Left ventricle myocardium inferior (tissue), 1 donor: ENCODE measurements around the gene RBBP8NL. TPM values are rescaled to one million over a fixed set of nuclear protein-coding genes. Genes with fewer than 3 reads are reported as not detected.
A peak's percentile ranks its signal among the peaks of the same experiment; 100 is the strongest.

Experiments
- DNase-seq: peaks from one replicate; pipeline ENCODE4 v3.0.0-alpha.2; 2020
- H3K27ac ChIP-seq: fragments of 200-600 bp; replicated peaks from 2 replicates; pipeline ENCODE4 v1.8.0; 2021
- H3K27me3 ChIP-seq: fragments of 200-600 bp; 2 replicates; pipeline ENCODE4 v1.8.0; 2021; ENCODE audit warnings: low read depth
- H3K36me3 ChIP-seq: fragments of 200-600 bp; 2 replicates; pipeline ENCODE4 v1.8.0; 2021
- H3K4me1 ChIP-seq: fragments of 200-600 bp; 2 replicates; pipeline ENCODE4 v1.8.0; 2021
- H3K4me3 ChIP-seq: fragments of 200-600 bp; 2 replicates; pipeline ENCODE4 v1.8.0; 2021; ENCODE audit warnings: mild to moderate bottlenecking, moderate library complexity
- H3K9me3 ChIP-seq: fragments of 200-600 bp; replicated peaks from 2 replicates; pipeline ENCODE4 v1.8.0; 2021
- CTCF ChIP-seq: fragments of 200-600 bp; IDR thresholded peaks from 2 replicates; pipeline ENCODE4 v1.8.0; 2021; ENCODE audit warnings: antibody characterized with exemption, mild to moderate bottlenecking, borderline replicate concordance
- intact Hi-C: fragments of 100-400 bp; cut with micrococcal nuclease; formaldehyde crosslinking; loops from one replicate; pipeline ENCODE4 v1.11.0; 2022
- total RNA-seq: library from RNA; stranded (reverse); fragmentation: NEBNext Ultra II Directional; extraction: Animal tissue kit (Norgen Biotek cat#: 25700); gene quantifications from one replicate; pipeline ENCODE4 v1.2.1, GENCODE V29; 2021
- donor health status: DM: no; HTN: yes; CAD: no; lungs with severe emphysema.

The RBBP8NL gene
- total RNA-seq, 1 donor from 2014 or later, result not detected

- peaks cover 6% of the 10 kb centered on the region for H3K4me1 ChIP-seq
- TF ChIP-seq CTCF, result no peak
- intact Hi-C loops, result no loop called here
- H3K27me3 ChIP-seq, result no peaks in the 10 kb centered on the region
- H3K36me3 ChIP-seq, result peaks cover 35% of the 10 kb centered on the region
- DNase-seq, result no peak
- peak overlapping the region; percentile 11 for H3K4me3 ChIP-seq
- H3K27ac ChIP-seq, result peak overlapping the region; percentile 71
- no peaks in the 10 kb centered on the region for H3K9me3 ChIP-seq
These were observed 30.7 kb downstream of the RBBP8NL start for GRCh38 chr20:62396367-62397239.

GRCh38 chr20:62395311-62396242, 31.8 kb downstream of the RBBP8NL start:
- no peak for DNase-seq
- Histone ChIP-seq H3K4me3 (peak overlapping the region; percentile 11), H3K27ac (peak overlapping the region; percentile 71), H3K9me3 (no peaks in the 10 kb centered on the region), H3K27me3 (no peaks in the 10 kb centered on the region), H3K36me3 (peaks cover 46% of the 10 kb centered on the region), H3K4me1 (peaks cover 6% of the 10 kb centered on the region)
- no peak for TF ChIP-seq CTCF
- intact Hi-C loops, result no loop called here

- H3K27ac ChIP-seq, result no peak overlapping the region
- intact Hi-C loops, result no loop called here
- DNase-seq, result no peak
- peaks cover 56% of the 10 kb centered on the region for H3K36me3 ChIP-seq
- H3K27me3 ChIP-seq, result no peaks in the 10 kb centered on the region
- H3K4me3 ChIP-seq, result no peak overlapping the region
- TF ChIP-seq CTCF, result no peak
- H3K9me3 ChIP-seq, result no peaks in the 10 kb centered on the region
- H3K4me1 ChIP-seq, result peaks cover 6% of the 10 kb centered on the region
These were observed 32.8 kb downstream of the RBBP8NL start for GRCh38 chr20:62394248-62395245.

GRCh38 chr20:62393830-62394229, 33.5 kb downstream of the RBBP8NL start:
- Histone ChIP-seq H3K27me3 (no peaks in the 10 kb centered on the region), H3K9me3 (no peaks in the 10 kb centered on the region), H3K4me3 (no peak overlapping the region), H3K36me3 (peaks cover 63% of the 10 kb centered on the region), H3K4me1 (peaks cover 6% of the 10 kb centered on the region), H3K27ac (no peak overlapping the region)
- TF ChIP-seq CTCF, result no peak
- no peak for DNase-seq
- intact Hi-C loops, result no loop called here

GRCh38 chr20:62393335-62393665, 34.0 kb downstream of the RBBP8NL start:
- no peak for TF ChIP-seq CTCF
- Histone ChIP-seq H3K9me3 (no peaks in the 10 kb centered on the region), H3K4me3 (no peak overlapping the region), H3K36me3 (peaks cover 68% of the 10 kb centered on the region), H3K27me3 (no peaks in the 10 kb centered on the region), H3K27ac (no peak overlapping the region), H3K4me1 (peaks cover 11% of the 10 kb centered on the region)
- intact Hi-C loops, result no loop called here
- no peak for DNase-seq
